K562 (cell line): ENCODE results near the gene BCL6B. TPM values are rescaled to one million over a fixed set of nuclear protein-coding genes. Genes with fewer than 3 reads are reported as not detected.

Source experiments
- ATAC-seq: fragments of 200-7000 bp; cut with Tn5 transposase; 3 replicates; pipeline ENCODE4 v1.9.1; 2020; ENCODE audit warnings: moderate library complexity
- BruUV-seq: library from RNA; stranded (reverse); fragments of 400-500 nt; replicated peaks from 2 replicates; lab custom pipeline; 2021; lab: Mats Ljungman, UMichigan
- CTCF ChIA-PET: fragments of 300-600 bp; formaldehyde crosslinking; extraction: SDS; loops from one replicate; lab custom pipeline; 2021; ENCODE audit warnings: low intra/inter-chr PET ratio; lab: Yijun Ruan, JAX
- POLR2A ChIA-PET: fragments of 300-600, 350-650 bp; sonication (Branson Sonifier 250); formaldehyde crosslinking; extraction: SDS; loops from one replicate; lab custom pipeline; 2021; ENCODE audit warnings: antibody characterized with exemption, inconsistent platforms; lab: Yijun Ruan, JAX
- DNase-seq, 4 experiments: peaks; one replicate each; pipeline versions ENCODE4 v3.0.0 to v3.0.0-alpha.2; 2011 to 2018; ENCODE audit warnings: low spot score in 3 of 4, mixed read lengths in 3 of 4; ENCODE audit errors: extremely low read depth in 1 of 4
- FAIRE-seq: peaks from 2 replicates; lab custom pipeline; 2011; peaks lifted over from hg19 to GRCh38; lab: Jason Lieb, UNC
- H2AFZ ChIP-seq: 2 replicates; pipeline ENCODE4 v1.6.0; 2011; ENCODE audit warnings: low read depth, low read length, control low read depth, inconsistent platforms
- H3K27ac ChIP-seq: fragments of 200-600 bp; 3 replicates; pipeline ENCODE4 v1.8.0; 2011; ENCODE audit warnings: low read depth, mild to moderate bottlenecking, control low read depth, inconsistent platforms, low read length, moderate library complexity, mixed read lengths; ENCODE audit errors: extremely low read depth
- H3K27me3 ChIP-seq, 2 experiments: fragments of 300-600 bp in 1 of 2; 2 replicates in 1 of 2; 3 replicates in 1 of 2; pipeline versions ENCODE4 v1.6.0 to v1.8.0; 2011; ENCODE audit warnings: inconsistent platforms in 2 of 2, low read length in 2 of 2, mild to moderate bottlenecking in 1 of 2, mixed read lengths in 1 of 2, moderate library complexity in 1 of 2; ENCODE audit not compliant: control insufficient read depth in 2 of 2, insufficient read depth in 2 of 2
- H3K36me3 ChIP-seq: fragments of 300-600 bp; 3 replicates; pipeline ENCODE4 v1.8.0; 2011; ENCODE audit warnings: mild to moderate bottlenecking, low read length, inconsistent platforms; ENCODE audit not compliant: control insufficient read depth, insufficient read depth
- H3K4me1 ChIP-seq, 2 experiments: fragments of 200-600 bp in 1 of 2; replicated peaks in 1 of 2; 2 replicates in 1 of 2; 3 replicates in 1 of 2; pipeline versions ENCODE4 v1.5.1 to v1.8.0; 2011; ENCODE audit warnings: inconsistent platforms in 2 of 2, low read length in 2 of 2, mild to moderate bottlenecking in 1 of 2, mixed read lengths in 1 of 2, moderate library complexity in 1 of 2; ENCODE audit not compliant: control insufficient read depth in 2 of 2, insufficient read depth in 2 of 2
- H3K4me2 ChIP-seq: 2 replicates; pipeline ENCODE4 v1.6.1; 2011; ENCODE audit warnings: low read length, control low read depth, inconsistent platforms, mixed read lengths; ENCODE audit not compliant: insufficient read depth
- H3K4me3 ChIP-seq: fragments of 200-600 bp; sonication (generic), shearing (Covaris generic); 2 replicates; pipeline ENCODE4 v1.5.1; 2016; ENCODE audit warnings: control low read depth, inconsistent platforms
- H3K79me2 ChIP-seq: fragments of 200-600 bp; 3 replicates; pipeline ENCODE4 v1.8.0; 2011; ENCODE audit warnings: low read length, inconsistent platforms; ENCODE audit not compliant: control insufficient read depth, insufficient read depth
- H3K9ac ChIP-seq, 2 experiments: 2 replicates each; pipeline versions ENCODE4 v1.6.0 to v1.6.1; 2011; ENCODE audit warnings: low read depth in 2 of 2, low read length in 2 of 2, control low read depth in 1 of 2, inconsistent platforms in 1 of 2, mild to moderate bottlenecking in 1 of 2, mixed read lengths in 1 of 2; ENCODE audit not compliant: insufficient read depth in 1 of 2
- H3K9me1 ChIP-seq: one replicate; pipeline ENCODE4 v1.6.0; 2011; ENCODE audit warnings: inconsistent platforms, mild to moderate bottlenecking, low read length, moderate library complexity; ENCODE audit not compliant: control insufficient read depth, insufficient read depth
- H3K9me3 ChIP-seq: replicated peaks from 2 replicates; pipeline ENCODE4 v1.5.1; 2011; ENCODE audit warnings: low read depth, low read length, inconsistent platforms; ENCODE audit not compliant: control insufficient read depth, insufficient read depth
- H4K20me1 ChIP-seq: replicated peaks from 2 replicates; pipeline ENCODE4 v1.6.1; 2011; ENCODE audit warnings: low read length, inconsistent platforms, mixed read lengths; ENCODE audit not compliant: control insufficient read depth, insufficient read depth
- CREM ChIP-seq: IDR thresholded peaks from 2 replicates; pipeline ENCODE4 v1.6.1; 2014; ENCODE audit warnings: antibody characterized with exemption, low read depth
- E2F6 ChIP-seq, 2 experiments: IDR thresholded peaks; 2 replicates each; pipeline ENCODE4 v1.6.1; 2011; ENCODE audit warnings: borderline replicate concordance in 1 of 2, control low read depth in 1 of 2, low read depth in 1 of 2, low read length in 1 of 2, mild to moderate bottlenecking in 1 of 2, mixed read lengths in 1 of 2, moderate library complexity in 1 of 2; ENCODE audit not compliant: insufficient read depth in 1 of 2, insufficient read length in 1 of 2, poor library complexity in 1 of 2, severe bottlenecking in 1 of 2; ENCODE audit errors: extremely low read depth in 1 of 2
- FOXO4 ChIP-seq: fragments of 450-650 bp; formaldehyde crosslinking; IDR thresholded peaks from 2 replicates; pipeline ENCODE4 v1.4.0; 2020; ENCODE audit warnings: mild to moderate bottlenecking, moderate library complexity
- GABPA ChIP-seq: fragments of 200-800 bp; sonication (Bioruptor generic); conservative IDR thresholded peaks from 2 replicates; pipeline ENCODE4 v1.6.1; 2016; ENCODE audit warnings: low read depth, missing genetic modification characterization, missing compliant biosample characterization
- LEF1 ChIP-seq: fragments of 450-650 bp; IDR thresholded peaks from 2 replicates; pipeline ENCODE4 v1.6.1; 2016; ENCODE audit warnings: mild to moderate bottlenecking
- WGBS: fragments of 100-300 bp; shearing (Covaris generic); methylation state at CpG from one replicate; pipeline ENCODE4 v1.1.6; 2016; ENCODE audit warnings: low coverage, mixed read lengths; ENCODE audit not compliant: insufficient coverage; ENCODE audit errors: missing lambda C conversion rate; 5-methylcytosine and 5-hydroxymethylcytosine counted together
- in situ Hi-C: fragments of 300-500 bp; cut with MboI; formaldehyde crosslinking; loops from 4 replicates; pipeline ENCODE4 v1.15.0; 2018; ENCODE audit warnings: inconsistent platforms, mixed read lengths
- intact Hi-C: fragments of 100-400 bp; cut with micrococcal nuclease; formaldehyde crosslinking; loops from 2 replicates; pipeline ENCODE4 v1.14.2; 2022
- polyA plus RNA-seq, 8 experiments: library from polyadenylated mRNA; depleted of rRNA in 4 of 8; stranded (reverse) in 5 of 8; unstranded in 3 of 8; fragments of >200 nt; fragmentation: Nextera tagmentation in 2 of 8; fragmentation: Illumina TruSeq in 1 of 8; extraction: Ambion mirVana in 2 of 8; extraction: Trizol in 1 of 8; gene quantifications; 2 replicates each; pipeline versions ENCODE4 v1.2.1 to v1.2.3, GENCODE V29; 2011 to 2014; ENCODE audit warnings: inconsistent platforms in 1 of 8, missing spikeins in 1 of 8
- total RNA-seq, 7 experiments: library from RNA; depleted of rRNA in 6 of 7; stranded (reverse); fragments of >200 nt in 6 of 7; fragmentation: Illumina TruSeq in 2 of 7; extraction: Trizol in 2 of 7; gene quantifications; 2 replicates each; pipeline versions ENCODE4 v1.2.1 to v1.2.3, GENCODE V29; 2011 to 2021; ENCODE audit warnings: low replicate concordance in 1 of 7

The BCL6B gene
- total and polyA plus RNA-seq, 9 of the 15 experiments (the other 6 are each of a cell fraction or from before 2014, with no cell fraction given): 0.89 to 5.0 (median 3.6) TPM

- H3K4me3 ChIP-seq: no peak overlapping the region
- H3K27ac ChIP-seq: no peak overlapping the region; the same call in 2 of the 3 replicates
- H2AFZ ChIP-seq: peak overlapping the region; percentile 51; the same call in 1 of the 2 replicates
- H3K9ac ChIP-seq: no peak overlapping the region
- peaks cover 9% of the 10 kb centered on the region for H3K79me2 ChIP-seq
- in situ Hi-C loops (loop anchor here (25.0 kb wide), 1 partner anchor 533 kb away; the partner anchor contains the start of genes SENP3 and TNFSF13), intact Hi-C loops (no loop called here)
- ChIA-PET POLR2A (no interaction called here), CTCF (no interaction called here)
- 61% methylated on average over 8 of the region's 8 CpGs for WGBS
- H3K9me3 ChIP-seq: no peaks in the 10 kb centered on the region
- peaks cover 10% of the 10 kb centered on the region; the same call in 2 of the 3 replicates for H3K36me3 ChIP-seq
- peaks cover 10 to 25% of the 10 kb centered on the region in 2 experiments for H3K4me1 ChIP-seq
- no peak for ATAC-seq
- FAIRE-seq: no peak
- DNase-seq: no peak
- no TSS peak for BruUV-seq
- H3K9me1 ChIP-seq: no peaks in the 10 kb centered on the region
- no peaks in the 10 kb centered on the region for H4K20me1 ChIP-seq
- no peak overlapping the region for H3K4me2 ChIP-seq
- H3K27me3 ChIP-seq: no peaks in the 10 kb centered on the region
- peak in 1 of 2 experiments; percentile 37 for TF ChIP-seq E2F6 (IDR thresholded peaks at IDR 0.05; ENCODE audit: borderline replicate concordance in 1 of 2, extremely low read depth in 1 of 2, insufficient read depth in 1 of 2, insufficient read length in 1 of 2, low read depth in 1 of 2, low read length in 1 of 2, poor library complexity in 1 of 2, severe bottlenecking in 1 of 2)
- TF ChIP-seq CREM: peak; percentile 20; the same call in 1 of the 2 replicates
- no peak for TF ChIP-seq FOXO4
- TF ChIP-seq GABPA (tag): peak; percentile 61
- TF ChIP-seq LEF1: no peak
These were observed 6.8 kb downstream of the BCL6B start for GRCh38 chr17:7029659-7030058.
